GM13977 (cell line): ENCODE results near the gene RNF227.

Experiments
- DNase-seq: peaks from one replicate; pipeline ENCODE4 v3.0.0; 2012; ENCODE audit warnings: low spot score
- in situ Hi-C: fragments of 300-500 bp; cut with MboI; formaldehyde crosslinking; loops from one replicate; pipeline ENCODE4 v1.12.0; 2022; ENCODE audit warnings: low sequenced_read_pairs, low pct_unique_long_range_greater_than_20kb, mixed read lengths, inconsistent platforms; ENCODE audit not compliant: unreplicated experiment
- TF ChIP-seq, protein P1 (sequence below): IDR thresholded peaks from 2 replicates; pipeline ENCODE4 v1.5.1; 2012; ENCODE audit warnings: mild to moderate bottlenecking, control low read depth; ENCODE audit not compliant: insufficient read depth; ENCODE audit errors: extremely low read depth, missing control alignments

Gene RNF227

DNA sequence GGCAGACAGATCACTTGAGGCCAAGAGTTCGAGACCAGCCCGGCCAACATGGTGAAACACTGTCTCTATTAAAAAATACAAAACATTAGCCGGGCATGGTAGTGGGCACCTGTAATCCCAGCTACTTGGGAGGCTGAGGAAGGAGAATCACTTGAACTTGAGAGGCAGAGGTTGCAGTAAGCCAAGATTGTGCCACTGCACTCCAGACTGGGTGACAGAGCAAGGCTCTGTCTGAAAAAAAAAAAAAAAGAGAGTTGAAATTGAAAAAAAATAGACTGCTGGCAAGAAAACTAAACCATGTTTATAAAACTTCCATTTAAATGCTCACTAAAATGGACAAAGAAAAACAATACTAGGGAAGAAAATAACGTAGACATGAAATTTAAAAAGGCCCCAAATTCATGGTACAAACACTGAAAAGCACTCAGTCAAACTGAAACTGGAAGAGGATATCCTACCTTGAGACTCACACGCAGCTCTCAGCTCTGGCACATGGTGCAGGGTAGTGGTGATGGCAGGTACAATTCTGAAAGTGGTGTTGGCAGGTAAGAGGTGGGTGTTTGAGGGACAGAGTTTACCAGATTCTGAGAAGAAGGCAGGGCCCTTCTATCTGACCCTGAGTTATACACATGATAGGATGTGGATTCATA is 35.2 kb upstream of the RNF227 start:
- in situ Hi-C loops = no loop called here
- TF ChIP-seq, protein P1, sequence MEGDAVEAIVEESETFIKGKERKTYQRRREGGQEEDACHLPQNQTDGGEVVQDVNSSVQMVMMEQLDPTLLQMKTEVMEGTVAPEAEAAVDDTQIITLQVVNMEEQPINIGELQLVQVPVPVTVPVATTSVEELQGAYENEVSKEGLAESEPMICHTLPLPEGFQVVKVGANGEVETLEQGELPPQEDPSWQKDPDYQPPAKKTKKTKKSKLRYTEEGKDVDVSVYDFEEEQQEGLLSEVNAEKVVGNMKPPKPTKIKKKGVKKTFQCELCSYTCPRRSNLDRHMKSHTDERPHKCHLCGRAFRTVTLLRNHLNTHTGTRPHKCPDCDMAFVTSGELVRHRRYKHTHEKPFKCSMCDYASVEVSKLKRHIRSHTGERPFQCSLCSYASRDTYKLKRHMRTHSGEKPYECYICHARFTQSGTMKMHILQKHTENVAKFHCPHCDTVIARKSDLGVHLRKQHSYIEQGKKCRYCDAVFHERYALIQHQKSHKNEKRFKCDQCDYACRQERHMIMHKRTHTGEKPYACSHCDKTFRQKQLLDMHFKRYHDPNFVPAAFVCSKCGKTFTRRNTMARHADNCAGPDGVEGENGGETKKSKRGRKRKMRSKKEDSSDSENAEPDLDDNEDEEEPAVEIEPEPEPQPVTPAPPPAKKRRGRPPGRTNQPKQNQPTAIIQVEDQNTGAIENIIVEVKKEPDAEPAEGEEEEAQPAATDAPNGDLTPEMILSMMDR = no peak
- peak; percentile 75 for DNase-seq

DNA sequence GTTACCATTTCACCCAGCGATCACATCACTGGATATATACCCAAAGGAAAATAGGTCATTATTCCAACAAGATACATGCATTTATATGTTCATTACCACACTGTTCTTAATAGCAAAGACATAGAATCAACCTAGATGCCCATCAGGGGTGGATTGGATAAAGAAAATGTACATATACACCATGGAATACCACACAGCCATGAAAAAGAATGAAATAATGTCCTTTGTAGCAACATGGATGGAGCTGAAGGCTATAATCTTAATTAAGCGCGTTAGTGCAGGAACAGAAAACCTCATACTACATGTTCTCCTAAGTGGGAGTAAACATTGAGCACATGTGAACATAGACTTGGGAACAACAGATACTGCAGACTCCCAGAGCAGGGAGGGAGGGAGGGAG is 34.5 kb upstream of the RNF227 start:
- in situ Hi-C loops = no loop called here
- TF ChIP-seq, protein P1 = no peak
- no peak for DNase-seq

DNA sequence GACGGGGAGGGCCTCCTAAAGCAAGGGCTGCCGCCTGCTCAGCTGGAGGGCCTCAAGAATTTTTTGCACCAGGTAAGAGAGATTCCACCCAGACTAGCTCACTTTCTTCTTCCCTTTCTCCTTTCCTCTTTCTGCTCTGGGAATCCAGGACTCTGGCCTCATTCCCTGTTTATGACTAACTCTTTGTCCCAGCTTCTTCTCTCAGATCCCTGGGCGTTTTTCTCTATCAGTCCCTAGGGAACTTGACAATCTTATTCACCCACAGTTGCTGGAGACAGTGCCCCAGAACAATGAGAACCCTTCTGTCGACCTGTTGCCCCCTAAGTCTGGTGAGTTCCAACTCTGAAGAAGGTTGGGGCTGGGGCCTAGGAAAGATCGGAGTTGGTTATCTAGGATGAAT is 31.6 kb upstream of the RNF227 start:
- DNase-seq = no peak
- TF ChIP-seq, protein P1 = no peak
- in situ Hi-C loops = no loop called here

DNA sequence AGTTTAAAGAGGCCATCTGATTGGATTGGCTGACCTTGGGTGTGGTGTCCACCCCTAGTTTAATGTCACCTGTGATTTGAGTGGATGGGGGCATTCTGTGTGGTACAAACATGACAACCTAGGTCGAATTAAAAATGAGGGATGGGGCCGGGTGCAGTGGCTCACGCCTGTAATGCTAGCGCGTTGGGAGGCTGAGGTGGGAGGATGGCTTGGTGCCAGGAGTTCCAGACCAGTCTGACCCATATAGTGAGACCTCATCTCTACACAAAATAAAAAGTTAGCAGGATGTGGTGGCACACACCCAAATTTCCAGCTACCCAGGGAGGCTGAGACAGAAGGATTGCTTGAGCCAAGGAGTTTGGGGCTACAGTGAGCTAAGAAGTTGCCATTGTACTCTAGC is 30.4 kb upstream of the RNF227 start:
- TF ChIP-seq, protein P1 = no peak
- in situ Hi-C loops = no loop called here
- no peak for DNase-seq

DNA sequence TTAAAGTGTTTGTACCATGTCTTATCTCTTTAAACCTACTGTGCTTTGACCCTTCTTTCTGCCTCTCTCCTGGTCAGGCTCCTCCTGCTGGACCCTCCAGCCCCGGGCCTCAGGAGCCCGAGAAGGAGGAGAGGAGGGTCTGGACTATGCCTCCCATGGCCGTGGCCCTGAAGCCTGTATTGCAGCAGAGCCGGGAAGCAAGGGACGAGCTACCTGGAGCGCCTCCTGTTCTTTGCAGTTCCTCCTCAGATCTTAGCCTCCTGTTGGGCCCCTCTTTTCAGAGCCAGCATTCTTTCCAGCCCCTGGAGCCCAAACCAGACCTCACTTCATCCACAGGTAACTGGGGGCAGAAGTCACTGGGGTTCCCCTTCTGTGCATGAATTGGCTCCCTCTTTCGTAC is 29.6 kb upstream of the RNF227 start:
- TF ChIP-seq, protein P1 = no peak
- in situ Hi-C loops = no loop called here
- DNase-seq = no peak

DNA sequence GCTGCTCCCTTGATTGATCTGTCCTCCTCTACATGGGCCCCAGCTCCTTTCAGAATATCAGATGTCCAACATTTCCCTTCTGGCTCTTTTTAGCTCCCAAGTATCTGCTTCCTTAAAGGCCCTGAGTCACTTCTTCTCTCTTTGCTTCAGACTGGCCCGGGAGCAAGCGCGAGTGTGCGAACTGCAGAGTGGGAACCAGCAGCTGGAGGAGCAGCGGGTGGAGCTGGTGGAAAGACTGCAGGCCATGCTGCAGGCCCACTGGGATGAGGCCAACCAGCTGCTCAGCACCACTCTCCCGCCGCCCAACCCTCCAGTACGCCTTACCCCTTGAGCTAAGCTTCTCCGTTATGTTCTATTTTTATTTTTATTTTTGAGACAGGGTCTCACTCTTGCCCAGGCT is 28.2 kb upstream of the RNF227 start:
- DNase-seq = no peak
- TF ChIP-seq, protein P1 = no peak
- in situ Hi-C loops = no loop called here
